WI38 (cell line): ENCODE measurements around the gene KIF2C.

Experiments used
- H3K4me3 ChIP-seq: 2 replicates; pipeline ENCODE4 v1.5.1; 2011; ENCODE audit warnings: low read depth, mild to moderate bottlenecking, control low read depth, low read length
- TF ChIP-seq, protein P1 (sequence below): IDR thresholded peaks from 2 replicates; pipeline ENCODE4 v1.5.1; 2012; ENCODE audit warnings: low read depth, mild to moderate bottlenecking, control low read depth, low read length

The KIF2C gene

DNA sequence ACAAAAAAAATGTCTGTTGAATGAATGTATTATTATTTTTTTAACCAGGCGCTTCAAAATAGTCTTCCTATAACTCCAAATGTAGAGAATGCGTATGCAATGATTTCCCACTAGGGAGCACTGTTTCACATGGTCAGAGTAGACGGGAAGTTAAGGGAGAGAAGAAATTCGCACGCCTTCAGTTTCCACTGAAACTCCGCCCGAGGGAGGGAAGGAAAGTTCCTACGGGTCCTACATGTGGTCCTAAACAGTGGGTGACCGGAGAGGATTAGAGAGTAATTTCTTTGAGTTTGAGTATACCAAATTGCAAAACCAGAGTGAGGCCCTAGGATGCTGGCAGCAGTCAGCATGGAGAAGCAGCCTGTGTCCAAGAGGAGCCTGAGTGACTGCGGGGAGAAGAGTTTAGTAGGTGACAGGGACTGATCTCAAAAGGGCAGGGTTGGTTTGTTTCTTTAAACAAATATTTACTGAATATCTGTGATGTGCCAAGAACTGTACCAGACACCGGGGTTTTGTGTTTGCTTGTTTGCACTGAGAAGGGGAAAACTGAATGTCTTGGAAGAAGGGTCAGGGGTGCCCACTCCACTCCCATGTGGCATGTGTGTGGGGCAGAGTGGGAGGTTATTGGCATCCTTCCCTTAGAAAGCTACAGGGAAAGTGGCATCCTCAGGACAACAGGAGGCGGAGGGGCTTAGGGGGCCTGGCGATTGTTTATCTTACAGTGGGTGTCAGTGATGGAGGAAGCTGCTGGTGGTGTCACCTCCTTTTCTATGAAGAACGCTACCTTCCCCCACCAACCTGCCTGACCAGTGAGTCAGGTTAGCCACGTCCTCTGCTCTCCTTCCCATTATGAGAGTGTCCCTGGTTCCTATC is 31.4 kb upstream of the KIF2C start:
- H3K4me3 ChIP-seq, result no peak overlapping the region
- TF ChIP-seq, protein P1, sequence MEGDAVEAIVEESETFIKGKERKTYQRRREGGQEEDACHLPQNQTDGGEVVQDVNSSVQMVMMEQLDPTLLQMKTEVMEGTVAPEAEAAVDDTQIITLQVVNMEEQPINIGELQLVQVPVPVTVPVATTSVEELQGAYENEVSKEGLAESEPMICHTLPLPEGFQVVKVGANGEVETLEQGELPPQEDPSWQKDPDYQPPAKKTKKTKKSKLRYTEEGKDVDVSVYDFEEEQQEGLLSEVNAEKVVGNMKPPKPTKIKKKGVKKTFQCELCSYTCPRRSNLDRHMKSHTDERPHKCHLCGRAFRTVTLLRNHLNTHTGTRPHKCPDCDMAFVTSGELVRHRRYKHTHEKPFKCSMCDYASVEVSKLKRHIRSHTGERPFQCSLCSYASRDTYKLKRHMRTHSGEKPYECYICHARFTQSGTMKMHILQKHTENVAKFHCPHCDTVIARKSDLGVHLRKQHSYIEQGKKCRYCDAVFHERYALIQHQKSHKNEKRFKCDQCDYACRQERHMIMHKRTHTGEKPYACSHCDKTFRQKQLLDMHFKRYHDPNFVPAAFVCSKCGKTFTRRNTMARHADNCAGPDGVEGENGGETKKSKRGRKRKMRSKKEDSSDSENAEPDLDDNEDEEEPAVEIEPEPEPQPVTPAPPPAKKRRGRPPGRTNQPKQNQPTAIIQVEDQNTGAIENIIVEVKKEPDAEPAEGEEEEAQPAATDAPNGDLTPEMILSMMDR, result peak; percentile 24; the same call in 1 of the 2 replicates

DNA sequence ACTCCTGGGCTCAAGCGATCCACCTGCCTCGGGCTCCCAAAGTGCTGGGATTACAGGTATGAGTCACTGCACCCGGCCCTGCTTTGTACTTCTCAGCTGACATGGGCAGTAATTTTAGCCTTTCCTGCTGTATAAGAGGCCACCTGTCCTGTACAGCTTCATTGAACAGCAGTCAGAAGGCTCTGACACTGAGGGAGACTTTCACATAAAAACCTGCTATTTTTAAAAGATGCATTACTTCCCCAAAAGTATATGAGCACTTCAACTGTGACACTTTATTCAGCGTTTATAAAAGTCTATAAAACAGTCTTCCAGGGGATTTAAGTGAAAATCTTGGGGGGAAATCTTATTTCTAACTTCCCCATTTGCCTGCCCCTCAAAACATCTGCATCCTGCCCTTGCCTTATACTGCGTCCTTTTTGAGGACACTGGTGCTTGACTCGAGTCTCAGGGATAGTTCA is 26.3 kb upstream of the KIF2C start:
- H3K4me3 ChIP-seq, result no peak overlapping the region
- TF ChIP-seq, protein P1, result no peak

DNA sequence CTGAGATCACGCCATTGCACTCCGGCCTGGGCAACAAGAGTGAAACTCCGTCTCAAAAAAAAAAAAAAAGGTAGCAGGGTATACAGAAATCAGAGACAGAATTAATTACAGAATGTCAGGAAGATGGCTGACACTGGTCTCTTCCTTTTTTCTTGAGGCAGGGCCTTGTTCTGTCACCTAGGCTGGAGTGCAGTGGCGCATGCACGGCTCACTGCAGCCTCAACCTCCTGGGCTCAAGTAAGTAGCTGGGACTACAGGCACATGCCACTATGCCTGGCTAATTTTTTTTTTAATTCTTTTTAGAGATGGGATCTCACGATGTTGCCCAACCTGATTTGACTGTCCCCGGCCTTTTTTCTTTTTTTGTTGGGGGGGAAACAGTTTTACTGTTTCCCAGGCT is 25.1 kb upstream of the KIF2C start:
- no peak overlapping the region for H3K4me3 ChIP-seq
- TF ChIP-seq, protein P1, result no peak

DNA sequence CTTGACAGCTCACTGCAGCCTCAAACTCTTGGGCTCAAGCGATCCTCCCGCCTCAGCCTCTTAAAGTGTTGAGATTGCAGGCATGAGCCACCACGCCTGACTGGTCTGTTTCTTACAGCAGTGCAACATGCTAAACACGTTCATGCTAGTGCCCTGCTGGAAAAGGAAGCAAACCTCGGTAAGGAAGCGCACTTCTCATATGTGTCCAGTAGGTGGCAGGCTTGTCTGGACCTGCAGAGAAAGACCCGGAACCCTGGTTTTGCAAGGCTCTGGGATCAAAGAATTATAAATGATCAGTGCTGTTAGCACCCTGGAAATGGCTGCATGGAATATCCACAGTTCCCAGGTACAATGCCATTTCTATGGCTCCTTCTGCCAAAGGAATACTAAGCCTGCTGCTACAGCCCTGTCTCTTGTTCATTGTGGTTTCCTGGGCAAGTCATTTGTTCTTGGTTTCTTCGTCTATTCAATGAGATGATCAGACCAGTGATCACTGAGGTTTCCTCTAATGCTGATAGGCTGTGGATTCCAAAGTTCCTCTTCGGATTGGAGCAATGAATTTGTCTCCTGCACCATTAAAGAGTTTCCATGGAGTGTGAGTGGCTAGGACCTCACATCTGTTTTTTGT is 24.6 kb upstream of the KIF2C start:
- no peak overlapping the region for H3K4me3 ChIP-seq
- TF ChIP-seq, protein P1, result peak; percentile 91

DNA sequence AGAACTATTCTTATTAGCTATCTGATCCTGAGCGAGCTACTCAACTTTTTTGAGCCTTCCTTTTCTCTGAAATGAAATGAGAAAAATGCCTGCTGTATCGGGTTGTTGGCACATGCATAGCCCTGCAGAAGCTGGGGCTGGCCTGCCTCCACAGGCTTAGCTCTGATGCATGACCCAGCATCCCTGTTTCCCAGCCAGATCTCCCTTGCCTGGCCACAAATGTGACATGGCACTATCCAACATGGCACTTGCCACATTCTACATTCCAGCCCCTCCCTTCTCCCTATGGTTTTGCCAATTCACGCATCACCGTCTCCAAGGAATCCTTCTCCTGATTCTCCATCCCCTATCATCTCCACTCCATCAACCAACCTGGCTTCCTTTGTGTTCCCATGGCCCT is 22.5 kb upstream of the KIF2C start:
- no peak overlapping the region for H3K4me3 ChIP-seq
- TF ChIP-seq, protein P1, result no peak

DNA sequence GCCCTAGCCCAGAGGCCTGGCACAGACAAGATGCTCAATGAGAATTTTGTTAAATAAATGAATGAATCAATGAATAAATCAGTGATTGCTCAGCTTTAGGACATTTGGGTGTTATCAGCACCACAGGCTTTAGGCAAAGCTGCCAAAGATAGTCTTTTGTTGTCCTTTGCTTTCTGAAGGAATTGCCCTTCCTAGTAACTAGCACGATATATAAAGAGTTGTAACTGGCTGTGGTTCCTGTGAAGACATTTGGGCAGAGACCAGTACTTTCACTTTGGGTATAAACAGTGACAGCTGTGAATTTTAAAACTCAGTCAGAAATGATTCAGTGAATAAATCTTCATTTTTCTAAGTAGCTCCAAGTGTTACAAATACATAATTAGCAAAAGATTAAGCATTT is 22.0 kb upstream of the KIF2C start:
- TF ChIP-seq, protein P1, result no peak

DNA sequence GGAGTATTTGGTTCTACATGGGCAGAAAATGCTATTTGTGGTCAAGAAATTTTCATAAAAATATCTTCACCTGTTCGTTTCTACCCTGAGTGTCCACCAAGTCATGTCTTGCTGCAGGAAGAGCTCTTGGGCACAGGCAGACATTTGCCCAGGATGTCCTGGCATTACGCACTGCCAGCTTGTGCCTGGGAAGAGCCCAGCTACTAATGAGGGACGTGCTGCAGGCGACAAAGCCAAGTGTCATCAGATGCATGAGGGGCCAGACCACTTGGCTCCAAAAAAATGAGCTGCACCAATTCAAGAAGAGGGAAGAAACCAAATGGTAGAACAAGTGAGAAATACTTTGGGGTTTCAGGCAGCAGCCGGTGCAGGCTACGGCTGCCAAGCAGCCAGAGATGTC is 21.5 kb upstream of the KIF2C start:
- TF ChIP-seq, protein P1, result no peak
- H3K4me3 ChIP-seq, result no peak overlapping the region

More for the DNA sequence above, 22.0 kb upstream of the KIF2C start:
- no peak overlapping the region for H3K4me3 ChIP-seq
